GM12892 (cell line): ENCODE data around the gene PHYKPL.
"Not testable (repeated sequence)": the region's sequence is repeated elsewhere in the genome, so short reads cannot be mapped to it uniquely, and the experiment has no call there.

Experiments
- DNase-seq: peaks from one replicate; pipeline ENCODE4 v3.0.0; 2011; ENCODE audit not compliant: insufficient read length
- FAIRE-seq: peaks from 2 replicates; lab custom pipeline; 2011; peaks lifted over from hg19 to GRCh38; lab: Jason Lieb, UNC
- POLR2A ChIP-seq: IDR thresholded peaks from 2 replicates; pipeline ENCODE4 v1.6.1; 2011; ENCODE audit warnings: low read depth, low read length, control low read depth
- POLR2AphosphoS5 ChIP-seq: IDR thresholded peaks from 2 replicates; pipeline ENCODE4 v1.6.1; 2011; ENCODE audit warnings: low read depth, low read length, control low read depth
- TAF1 ChIP-seq: IDR thresholded peaks from 2 replicates; pipeline ENCODE4 v1.6.1; 2011; ENCODE audit warnings: low read depth, mild to moderate bottlenecking, control low read depth, low read length, borderline replicate concordance

Gene PHYKPL

DNA sequence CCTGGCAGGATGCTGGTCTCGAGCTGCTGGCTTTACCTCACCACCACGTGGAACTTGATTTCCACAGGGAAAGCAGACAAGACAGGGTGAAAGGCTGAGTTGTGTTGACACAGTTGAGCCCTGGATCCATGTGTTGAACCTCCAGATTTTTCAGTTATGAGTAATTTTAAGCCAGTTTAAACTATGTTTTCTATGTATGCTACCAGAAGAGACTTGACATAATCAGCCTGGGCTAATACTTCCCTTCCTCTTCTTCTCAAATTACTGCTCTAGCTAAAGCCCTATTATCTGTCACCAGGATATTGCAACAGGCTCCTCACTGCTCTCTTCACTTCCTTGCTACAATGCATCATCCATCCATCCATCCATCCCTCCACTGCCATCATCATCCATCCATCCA is 12.0 kb upstream of the PHYKPL start:
- DNase-seq (no peak), FAIRE-seq (no peak)
- TF ChIP-seq TAF1 (no peak), POLR2A (no peak), POLR2AphosphoS5 (no peak)

DNA sequence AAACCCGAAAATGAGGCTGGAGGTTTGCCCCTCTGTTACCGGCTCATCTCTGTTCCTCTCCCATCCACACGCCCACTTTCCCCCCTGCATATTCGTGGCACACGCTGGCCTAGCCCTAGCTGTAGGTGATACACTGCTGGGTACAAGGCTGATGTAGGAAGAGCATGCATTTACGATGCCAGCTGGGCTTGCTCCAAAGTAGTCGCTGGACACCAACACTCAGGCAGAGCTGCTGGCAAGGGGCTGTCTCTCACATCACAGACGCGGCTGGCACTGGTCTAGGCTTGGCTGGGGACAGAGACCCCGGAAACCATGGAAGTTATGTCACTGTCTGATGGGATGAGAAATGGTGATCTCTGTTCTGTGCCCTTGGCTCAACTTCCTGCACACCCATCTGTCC is 9.8 kb upstream of the PHYKPL start:
- FAIRE-seq (no peak), DNase-seq (no peak)
- no peak for TF ChIP-seq POLR2AphosphoS5
- TF ChIP-seq POLR2A: no peak
- TF ChIP-seq TAF1: no peak

DNA sequence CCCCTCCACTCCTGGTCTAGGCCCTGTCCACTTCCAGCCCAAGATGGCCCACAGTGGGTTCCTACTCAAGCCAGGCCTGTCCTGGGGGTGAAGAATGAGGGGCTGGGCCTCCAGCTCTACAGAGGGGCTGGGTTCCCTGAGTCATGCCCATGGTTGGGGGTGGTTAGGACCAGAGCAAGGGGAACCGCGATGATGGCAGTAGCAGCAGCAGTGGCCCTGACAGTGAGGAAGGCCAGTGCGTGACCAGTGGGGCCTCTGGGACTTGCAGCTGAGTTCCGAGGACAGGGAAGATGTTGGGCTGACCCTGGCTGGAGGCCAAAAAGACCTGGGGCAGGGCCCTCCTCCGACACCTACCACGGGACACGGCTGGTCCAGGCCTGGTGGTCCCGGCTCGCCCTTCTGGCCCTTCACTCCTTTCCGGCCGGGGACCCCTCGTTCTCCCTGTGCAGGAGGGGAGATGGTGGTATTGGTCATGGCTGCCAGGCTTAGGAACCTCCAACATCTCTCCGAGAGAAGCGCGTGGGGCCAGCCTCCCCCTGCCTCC is 9.2 kb upstream of the PHYKPL start:
- FAIRE-seq (no peak), DNase-seq (no peak)
- no peak for TF ChIP-seq POLR2AphosphoS5
- TF ChIP-seq POLR2A: no peak

GRCh38 chr5:178241231-178241663 is 8.6 kb upstream of the PHYKPL start:
- TF ChIP-seq POLR2AphosphoS5: no peak
- TF ChIP-seq TAF1: no peak
- TF ChIP-seq POLR2A: no peak
- FAIRE-seq: peak; percentile 66
- DNase-seq: peak; percentile 62

DNA sequence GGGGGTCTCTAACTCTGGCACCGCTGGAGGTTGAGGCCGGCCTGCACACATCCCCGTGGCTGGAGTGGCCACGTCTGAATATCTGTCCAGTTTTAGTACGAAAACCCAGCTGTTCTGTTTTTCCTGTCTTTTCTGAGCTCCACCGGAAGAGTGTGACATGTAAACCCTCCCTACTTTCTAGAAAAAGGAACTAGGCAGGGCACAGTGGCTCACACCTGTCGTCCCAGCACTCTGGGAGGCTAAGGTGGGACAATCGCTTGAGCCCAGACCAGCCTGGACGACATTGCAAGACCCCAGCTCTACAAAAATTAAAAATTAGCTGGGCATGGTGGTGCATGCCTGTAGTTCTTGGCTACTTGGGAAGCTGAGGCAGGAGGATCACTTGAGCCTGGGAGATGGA is 8.2 kb upstream of the PHYKPL start:
- FAIRE-seq (peak; percentile 84), DNase-seq (no peak)
- TF ChIP-seq POLR2AphosphoS5 (no peak), POLR2A (no peak), TAF1 (no peak)

GRCh38 chr5:178240341-178240741 is 7.7 kb upstream of the PHYKPL start:
- peak; percentile 71 for FAIRE-seq
- DNase-seq: no peak
- TF ChIP-seq POLR2AphosphoS5 (no peak), TAF1 (no peak), POLR2A (no peak)

DNA sequence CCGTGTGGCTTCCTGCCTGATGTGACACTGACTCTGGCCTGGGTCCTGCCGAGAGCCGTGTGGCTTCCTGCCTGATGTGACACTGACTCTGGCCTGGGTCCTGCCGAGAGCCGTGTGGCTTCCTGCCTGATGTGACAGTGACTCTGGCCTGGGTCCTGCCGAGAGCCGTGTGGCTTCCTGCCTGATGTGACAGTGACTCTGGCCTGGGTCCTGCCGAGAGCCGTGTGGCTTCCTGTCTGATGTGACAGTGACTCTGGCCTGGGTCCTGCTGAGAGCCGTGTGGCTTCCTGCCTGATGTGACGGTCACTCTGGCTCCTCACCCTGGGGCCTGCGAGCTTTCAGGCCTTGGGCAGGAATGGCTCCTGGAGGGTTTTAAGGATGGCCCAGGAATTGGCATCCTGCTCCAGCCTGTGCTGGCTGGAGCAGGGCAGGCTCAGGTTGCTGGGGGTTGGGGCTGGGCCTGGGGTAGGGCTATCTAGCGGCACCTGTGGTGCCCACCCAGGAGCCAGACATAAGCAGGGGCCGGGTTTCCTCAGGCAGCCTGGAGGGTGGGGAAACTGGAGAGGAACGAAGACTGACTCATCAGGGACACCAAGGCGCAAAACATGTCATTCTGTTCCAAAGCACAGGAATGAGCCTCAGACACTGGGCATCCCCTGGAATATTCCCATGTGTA is 7.2 kb upstream of the PHYKPL start:
- DNase-seq: not testable (repeated sequence)
- FAIRE-seq: peak; percentile 95
- TF ChIP-seq POLR2A: peak; percentile 47; the same call in 1 of the 2 replicates

GRCh38 chr5:178238711-178239592 is 6.3 kb upstream of the PHYKPL start:
- TF ChIP-seq POLR2A (peak; percentile 56; the same call in 1 of the 2 replicates), POLR2AphosphoS5 (no peak)
- peak; percentile 84 for FAIRE-seq
- DNase-seq: no peak

- no peak for TF ChIP-seq POLR2AphosphoS5
- no peak for TF ChIP-seq TAF1
- no peak for TF ChIP-seq POLR2A
- FAIRE-seq: peak; percentile 40
- DNase-seq: no peak
These were observed 5.7 kb upstream of the PHYKPL start for GRCh38 chr5:178238313-178238635.

DNA sequence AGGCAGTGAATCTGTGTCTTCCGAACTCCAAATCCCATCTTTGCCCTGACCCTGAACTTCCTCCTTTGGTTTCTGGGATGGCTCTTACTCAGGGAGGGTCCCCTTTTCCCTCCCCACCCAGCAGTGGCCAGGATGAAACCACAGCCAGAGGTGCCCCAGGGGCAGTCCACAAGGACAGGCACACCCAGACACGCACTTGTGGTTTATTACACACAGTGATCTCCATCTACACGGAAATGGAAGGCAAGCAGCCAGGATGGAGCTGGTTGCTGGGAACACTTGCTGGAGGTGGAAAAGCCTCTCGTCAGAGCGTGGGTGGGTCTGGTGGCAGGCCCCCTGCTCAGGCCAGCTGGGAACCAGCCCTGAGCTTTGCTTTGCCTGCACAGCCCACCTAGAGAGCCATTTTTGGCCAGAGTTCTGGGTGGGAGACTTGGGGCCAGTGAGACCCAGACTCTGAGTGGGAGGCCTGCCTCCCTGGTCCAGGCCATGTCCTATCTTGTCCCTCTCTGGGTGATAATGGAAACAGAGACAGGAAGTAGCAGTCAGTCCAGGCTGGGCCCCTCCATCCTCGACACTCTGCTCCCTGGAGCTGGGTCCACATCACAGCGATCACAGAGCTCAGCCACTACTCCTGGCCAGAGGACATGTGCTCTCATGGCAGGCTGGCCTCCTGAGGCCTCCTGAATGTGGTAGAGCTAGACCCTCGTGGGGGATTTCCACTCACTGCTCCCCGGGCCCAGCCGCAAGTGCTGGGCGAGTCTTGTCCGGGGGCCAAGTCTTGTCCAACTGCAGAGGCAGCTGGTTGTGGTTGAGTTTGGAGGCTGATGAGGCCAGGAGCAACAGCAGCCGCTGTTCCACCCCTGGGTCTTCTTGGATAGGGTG is 5.1 kb upstream of the PHYKPL start:
- TF ChIP-seq POLR2A (no peak), TAF1 (no peak), POLR2AphosphoS5 (no peak)
- FAIRE-seq (no peak), DNase-seq (no peak)

DNA sequence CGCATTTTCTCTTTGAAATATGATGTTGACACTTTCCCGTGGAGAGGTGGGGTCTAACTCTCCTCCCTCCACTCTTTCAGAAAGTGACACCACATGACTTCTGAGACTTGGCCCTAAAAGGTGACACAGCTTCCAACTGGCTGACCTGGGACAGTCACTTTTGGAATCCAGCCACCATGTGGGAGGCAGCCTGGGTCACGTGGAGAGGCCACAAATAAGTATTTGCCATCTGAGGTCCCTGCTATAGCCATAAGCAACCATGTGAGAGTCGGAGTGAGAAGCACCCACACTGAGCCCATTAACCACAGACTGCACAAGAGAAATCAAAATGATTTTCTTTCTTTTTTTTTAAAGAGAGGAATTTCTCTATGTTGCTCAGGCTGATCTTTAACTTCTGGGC is 4.1 kb upstream of the PHYKPL start:
- TF ChIP-seq TAF1: no peak
- no peak for TF ChIP-seq POLR2AphosphoS5
- no peak for TF ChIP-seq POLR2A
- FAIRE-seq (peak; percentile 14), DNase-seq (no peak)
